Right atrium auricular region (tissue), 2 donors: ENCODE data around the gene ARHGEF16. TPM values are rescaled to one million over a fixed set of nuclear protein-coding genes. Genes with fewer than 3 reads are reported as not detected.

Experiments
- DNase-seq: peaks from one replicate; pipeline ENCODE4 v3.0.0-alpha.2; 2019; ENCODE audit warnings: low spot score
- H3K27ac ChIP-seq, 2 donors: fragments of 200-600 bp; sonication (generic); 1 replicate in 1 of 2; 2 replicates in 1 of 2; pipeline ENCODE4 v1.5.1; 2016 to 2019
- H3K27me3 ChIP-seq, 2 donors: fragments of 200-600 bp; sonication (generic); one replicate each; pipeline versions ENCODE4 v1.5.1 to v1.6.0; 2017 to 2019
- H3K36me3 ChIP-seq: fragments of 200-600 bp; sonication (generic); one replicate; pipeline ENCODE4 v1.5.1; 2016
- H3K4me1 ChIP-seq, 2 donors: fragments of 200-600 bp; sonication (generic); one replicate each; pipeline versions ENCODE4 v1.5.1 to v1.6.0; 2017 to 2019
- H3K4me3 ChIP-seq, 2 donors: fragments of 200-600 bp; sonication (generic); 1 replicate in 1 of 2; 2 replicates in 1 of 2; pipeline ENCODE4 v1.5.1; 2017 to 2019; ENCODE audit warnings: mild to moderate bottlenecking in 1 of 2, moderate library complexity in 1 of 2
- H3K9me3 ChIP-seq, 2 donors: fragments of 200-600 bp; sonication (generic); one replicate each; pipeline ENCODE4 v1.5.1; 2019
- CTCF ChIP-seq, 2 donors: fragments of 200-600 bp; sonication (generic); IDR thresholded peaks; one replicate each; pipeline ENCODE4 v1.5.1; 2019; ENCODE audit warnings: antibody characterized with exemption in 2 of 2
- total RNA-seq, 2 donors: library from RNA; depleted of rRNA; stranded (reverse); fragments of >200 nt; gene quantifications; one replicate each; pipeline ENCODE4 v1.1.0, GENCODE V29; 2016

Gene ARHGEF16
- total RNA-seq, 2 donors from 2014 or later: 0.22 to 1.5 TPM

GRCh38 chr1:3479511-3480368, 25.3 kb downstream of the ARHGEF16 start:
- Histone ChIP-seq H3K36me3 (no peaks in the 10 kb centered on the region), H3K27me3 (no peaks in the 10 kb centered on the region), H3K9me3 (no peaks in the 10 kb centered on the region), H3K27ac (no peak overlapping the region), H3K4me3 (no peak overlapping the region), H3K4me1 (no peaks in the 10 kb centered on the region)
- no peak for TF ChIP-seq CTCF (IDR thresholded peaks at IDR 0.05)
- DNase-seq: no peak

GRCh38 chr1:3480369-3480719, 25.9 kb downstream of the ARHGEF16 start:
- H3K4me3 ChIP-seq: no peak overlapping the region
- no peaks in the 10 kb centered on the region for H3K27me3 ChIP-seq
- no peaks in the 10 kb centered on the region for H3K4me1 ChIP-seq
- TF ChIP-seq CTCF (IDR thresholded peaks at IDR 0.05): no peak
- no peak overlapping the region for H3K27ac ChIP-seq
- DNase-seq: no peak
- no peaks in the 10 kb centered on the region for H3K9me3 ChIP-seq
- H3K36me3 ChIP-seq: no peaks in the 10 kb centered on the region

GRCh38 chr1:3481046-3481445, 26.6 kb downstream of the ARHGEF16 start:
- Histone ChIP-seq H3K27me3 (no peaks in the 10 kb centered on the region), H3K4me3 (no peak overlapping the region), H3K4me1 (no peaks in the 10 kb centered on the region), H3K36me3 (no peaks in the 10 kb centered on the region), H3K9me3 (no peaks in the 10 kb centered on the region), H3K27ac (no peak overlapping the region)
- no peak for TF ChIP-seq CTCF (IDR thresholded peaks at IDR 0.05)
- DNase-seq: no peak

GRCh38 chr1:3481836-3482375, 27.4 kb downstream of the ARHGEF16 start:
- no peak for TF ChIP-seq CTCF (IDR thresholded peaks at IDR 0.05)
- Histone ChIP-seq H3K4me3 (no peak overlapping the region), H3K27ac (no peak overlapping the region), H3K27me3 (no peaks in the 10 kb centered on the region), H3K9me3 (no peaks in the 10 kb centered on the region), H3K36me3 (no peaks in the 10 kb centered on the region), H3K4me1 (no peaks in the 10 kb centered on the region)
- no peak for DNase-seq

GRCh38 chr1:3482378-3482849, 27.9 kb downstream of the ARHGEF16 start:
- DNase-seq: no peak
- Histone ChIP-seq H3K27me3 (no peaks in the 10 kb centered on the region), H3K27ac (no peak overlapping the region), H3K4me1 (no peaks in the 10 kb centered on the region), H3K4me3 (no peak overlapping the region), H3K9me3 (no peaks in the 10 kb centered on the region), H3K36me3 (no peaks in the 10 kb centered on the region)
- no peak for TF ChIP-seq CTCF (IDR thresholded peaks at IDR 0.05)
